A673 (cell line): Measurements from ENCODE around the gene OR8B8. TPM values are rescaled to one million over a fixed set of nuclear protein-coding genes. Genes with fewer than 3 reads are reported as not detected.

Experiments used
- BruUV-seq: library from RNA; stranded (reverse); fragments of 400-500 nt; replicated peaks from 2 replicates; lab custom pipeline; 2021; lab: Mats Ljungman, UMichigan
- CTCF ChIA-PET: fragments of 300-600 bp; sonication (Branson Sonifier 250); formaldehyde crosslinking; loops from one replicate; lab custom pipeline; 2022; ENCODE audit warnings: antibody characterized with exemption; lab: Charles Lee
- POLR2A ChIA-PET: fragments of 300-600 bp; sonication (Branson Sonifier 250); formaldehyde crosslinking; loops from one replicate; lab custom pipeline; 2022; ENCODE audit warnings: antibody characterized with exemption; ENCODE audit not compliant: low non-redundant PET; lab: Charles Lee
- DNase-seq: peaks from one replicate; pipeline ENCODE4 v3.0.0-alpha.2; 2015; ENCODE audit warnings: low spot score
- H3K27ac ChIP-seq: fragments of 200-600 bp; sonication (generic); 2 replicates; pipeline ENCODE4 v1.5.1; 2016; ENCODE audit warnings: mixed run types, low read depth, mild to moderate bottlenecking, mixed read lengths, antibody characterized with exemption, low read length; ENCODE audit not compliant: poor library complexity, severe bottlenecking
- H3K27me3 ChIP-seq: fragments of 200-600 bp; sonication (generic); replicated peaks from 2 replicates; pipeline ENCODE4 v1.6.1; 2017; ENCODE audit warnings: mixed run types, low read depth, mild to moderate bottlenecking, mixed read lengths, antibody characterized with exemption, low read length; ENCODE audit not compliant: insufficient read depth, poor library complexity
- H3K36me3 ChIP-seq: fragments of 200-600 bp; sonication (generic); 2 replicates; pipeline ENCODE4 v1.6.1; 2016; ENCODE audit warnings: mixed run types, mild to moderate bottlenecking, mixed read lengths, antibody characterized with exemption, low read length; ENCODE audit not compliant: insufficient read depth, poor library complexity, severe bottlenecking
- H3K4me1 ChIP-seq: fragments of 200-600 bp; sonication (generic); 2 replicates; pipeline ENCODE4 v1.6.1; 2017; ENCODE audit warnings: mixed run types, mild to moderate bottlenecking, mixed read lengths, antibody characterized with exemption, low read length; ENCODE audit not compliant: insufficient read depth, poor library complexity, severe bottlenecking
- H3K4me3 ChIP-seq: fragments of 200-600 bp; sonication (generic); 2 replicates; pipeline ENCODE4 v1.5.1; 2016; ENCODE audit warnings: low read depth, mixed run types, mild to moderate bottlenecking, mixed read lengths, low read length; ENCODE audit not compliant: poor library complexity, severe bottlenecking
- H3K9me3 ChIP-seq: fragments of 200-600 bp; sonication (generic); 2 replicates; pipeline ENCODE4 v1.6.1; 2016; ENCODE audit warnings: mixed run types, low read depth, mild to moderate bottlenecking, mixed read lengths, antibody characterized with exemption, low read length; ENCODE audit not compliant: poor library complexity, severe bottlenecking
- CTCF ChIP-seq: fragments of 300-800, 200-600 bp; sonication (generic); conservative IDR thresholded peaks from 2 replicates; pipeline ENCODE4 v1.5.1; 2017; ENCODE audit warnings: low read depth, mild to moderate bottlenecking, antibody characterized with exemption, low read length, moderate library complexity, mixed read lengths
- EZH2 ChIP-seq: fragments of 200-600 bp; sonication (generic); IDR thresholded peaks from 2 replicates; pipeline ENCODE4 v1.6.1; 2017; ENCODE audit warnings: borderline replicate concordance, low read depth, mild to moderate bottlenecking, mixed read lengths, antibody characterized with exemption, low read length; ENCODE audit not compliant: poor library complexity, severe bottlenecking
- intact Hi-C: fragments of 100-400 bp; cut with micrococcal nuclease; formaldehyde crosslinking; loops from one replicate; pipeline ENCODE4 v1.10.0; 2022; ENCODE audit not compliant: unreplicated experiment
- total RNA-seq: library from RNA; stranded (reverse); gene quantifications from 2 replicates; pipeline ENCODE4 v1.2.3, GENCODE V29; 2021

The OR8B8 gene
- total RNA-seq, 1 experiment from 2014 or later, result not detected

DNA sequence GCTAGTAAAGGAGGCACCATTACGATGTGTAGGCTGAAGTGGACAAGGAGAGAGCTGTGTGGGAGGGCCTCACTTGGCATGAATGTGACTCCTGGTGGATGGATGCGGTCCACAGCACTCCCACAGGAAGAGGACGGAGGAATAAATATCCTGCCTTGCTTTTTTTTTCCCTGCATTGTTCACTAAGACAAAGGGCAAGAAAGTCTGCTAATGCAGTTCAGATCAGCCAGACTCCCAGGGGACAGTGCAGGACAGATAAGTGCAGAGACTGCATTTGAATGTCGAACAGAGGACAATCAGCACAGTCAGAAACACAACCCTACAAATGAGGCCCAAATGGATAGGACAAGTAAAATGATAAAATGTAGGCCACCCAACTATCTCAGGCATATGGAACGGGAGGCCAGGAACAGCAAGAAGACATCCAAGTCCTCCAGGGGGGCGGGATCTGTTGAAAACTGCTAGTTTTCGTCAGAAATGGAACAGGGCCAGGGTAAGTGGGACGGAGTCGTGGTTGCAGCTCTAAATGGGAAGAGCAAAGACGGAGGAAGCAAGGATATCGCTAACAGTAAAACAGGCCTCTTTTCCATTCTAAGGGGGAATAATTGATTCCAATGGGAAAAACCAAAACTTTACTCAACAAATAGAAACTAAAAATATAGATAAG is 25.2 kb upstream of the OR8B8 start:
- intact Hi-C loops, result no loop called here
- BruUV-seq, result no TSS peak
- no peaks in the 10 kb centered on the region for H3K4me1 ChIP-seq

GRCh38 chr11:124467381-124467927 is 22.0 kb upstream of the OR8B8 start:
- Histone ChIP-seq H3K4me3 (no peak overlapping the region), H3K4me1 (no peaks in the 10 kb centered on the region), H3K36me3 (no peaks in the 10 kb centered on the region), H3K27ac (no peak overlapping the region), H3K9me3 (no peaks in the 10 kb centered on the region), H3K27me3 (no peaks in the 10 kb centered on the region)
- no peak for DNase-seq
- BruUV-seq, result no TSS peak
- TF ChIP-seq EZH2 (no peak), CTCF (no peak)
- intact Hi-C loops, result no loop called here
- ChIA-PET CTCF (no interaction called here), POLR2A (no interaction called here)

More for the DNA sequence above, 25.2 kb upstream of the OR8B8 start:
- ChIA-PET CTCF (no interaction called here), POLR2A (no interaction called here)
- H3K36me3 ChIP-seq, result no peaks in the 10 kb centered on the region
- TF ChIP-seq EZH2 (no peak), CTCF (no peak)
- no peaks in the 10 kb centered on the region for H3K27me3 ChIP-seq
- H3K4me3 ChIP-seq, result no peak overlapping the region
- H3K27ac ChIP-seq, result no peak overlapping the region
- peak; percentile 9 for DNase-seq
- H3K9me3 ChIP-seq, result no peaks in the 10 kb centered on the region

DNA sequence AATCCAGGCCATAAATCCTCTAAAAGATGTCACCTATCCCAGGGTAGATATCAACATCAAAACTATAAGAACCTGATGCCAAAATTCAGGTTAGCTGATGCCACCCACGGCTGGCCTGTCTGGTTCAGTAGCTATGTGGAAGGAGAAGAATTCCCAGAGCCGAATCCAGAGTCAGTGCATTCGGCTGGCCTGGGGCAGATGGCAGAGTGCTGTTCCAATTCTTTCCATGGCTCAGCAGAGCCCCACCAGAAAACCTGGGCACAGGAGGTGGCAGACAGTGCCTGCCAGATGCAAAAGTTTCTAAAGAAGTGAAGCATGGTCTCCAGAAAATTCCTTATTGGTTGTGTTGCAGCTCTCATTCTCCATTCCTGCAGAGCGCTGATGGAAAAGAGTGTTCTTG is 19.9 kb upstream of the OR8B8 start:
- POLR2A ChIA-PET, result no interaction called here
- intact Hi-C loops, result no loop called here
- Histone ChIP-seq H3K27me3 (no peaks in the 10 kb centered on the region), H3K4me3 (no peak overlapping the region), H3K4me1 (no peaks in the 10 kb centered on the region), H3K36me3 (no peaks in the 10 kb centered on the region), H3K9me3 (no peaks in the 10 kb centered on the region), H3K27ac (no peak overlapping the region)
- BruUV-seq, result no TSS peak
- TF ChIP-seq EZH2, result no peak
- TF ChIP-seq CTCF, result no peak
- DNase-seq, result no peak
- CTCF ChIA-PET, result no interaction called here
